ENCODE data around the gene AUNIP. TPM values are rescaled to one million over a fixed set of nuclear protein-coding genes. Genes with fewer than 3 reads are reported as not detected.

AUNIP gene
- total and polyA plus RNA-seq, 3 donors from 2014 or later = 14.1 to 28.5 (median 22.5) TPM

GRCh38 chr1:25820247-25821111 lies 38.8 kb downstream of the AUNIP start:
- Histone ChIP-seq H3K27ac (peak overlapping the region; percentile 90 to 94), H3K4me1 (peaks cover 32% of the 10 kb centered on the region), H3K27me3 (no peaks in the 10 kb centered on the region), H3K4me3 (peak overlapping the region; percentile 92 to 98), H3K36me3 (ENCODE audit: low read depth, missing control alignments) (no peaks in the 10 kb centered on the region), H3K9me3 (no peaks in the 10 kb centered on the region)
- peak; percentile 60 for DNase-seq
- intact Hi-C loops (cut with DNase I; ENCODE audit: low total_unique reads) = no loop called here
- 0% methylated on average over 13 to 38 of the region's 67 CpGs for WGBS, 2 donors
- peak in 1 of 3 experiments; percentile 6 for TF ChIP-seq CTCF (IDR thresholded peaks at IDR 0.05)
- TF ChIP-seq POLR2A (IDR thresholded peaks at IDR 0.05) = no peak

DNA sequence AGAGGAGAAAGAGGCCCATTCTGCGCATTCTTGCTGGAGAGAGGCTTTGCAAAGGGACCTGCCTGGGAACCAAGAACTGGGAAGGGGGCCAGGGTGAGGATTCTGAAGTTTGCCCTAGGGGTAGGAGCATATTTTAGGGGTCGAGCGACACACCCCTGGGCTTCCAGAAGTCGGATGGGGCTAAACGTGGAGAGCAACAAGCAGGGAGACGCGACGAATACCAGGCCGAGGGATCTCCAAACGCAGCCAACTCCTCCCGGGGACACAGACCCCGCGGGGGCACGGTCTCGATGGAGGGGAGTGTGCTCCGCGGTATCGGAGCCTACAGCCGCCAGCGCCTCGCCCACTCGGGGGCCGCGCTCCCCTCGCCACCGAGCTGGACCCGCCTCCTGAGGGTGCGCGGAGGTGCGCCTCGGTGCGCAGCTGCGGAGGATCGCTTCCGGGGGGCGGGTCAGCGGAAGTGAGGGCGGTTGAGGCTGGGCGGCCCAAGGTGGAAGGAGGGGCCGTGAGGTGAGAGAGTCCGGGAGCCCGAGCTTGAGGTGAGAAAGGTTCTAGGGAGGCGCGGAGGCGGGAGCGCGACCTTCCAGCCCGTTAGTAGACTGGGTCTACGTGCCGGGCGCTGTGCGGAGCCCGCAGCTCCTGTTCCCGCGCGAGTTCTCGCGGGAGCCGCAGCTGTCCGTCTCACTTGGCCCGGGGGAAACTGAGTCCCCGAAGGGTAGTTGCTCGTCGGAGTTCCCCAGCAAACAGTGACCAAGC lies 39.6 kb downstream of the AUNIP start, which contains the start of gene MTFR1L:
Gene MTFR1L (plus strand): TSS at position 464 of the 756 bp plus-strand sequence. CDS start 3,151 bp downstream, outside the sequence.
- Histone ChIP-seq H3K9me3 (no peaks in the 10 kb centered on the region), H3K4me1 (peaks cover 32% of the 10 kb centered on the region), H3K4me3 (peak within 1 kb of the TSS; percentile 92 to 98), H3K27ac (peak within 1 kb of the TSS; percentile 90 to 94), H3K36me3 (ENCODE audit: low read depth, missing control alignments) (no peaks in the 10 kb centered on the region), H3K27me3 (no peaks in the 10 kb centered on the region)
- 0 to 1% methylated on average over 6 to 57 of the region's 64 CpGs for WGBS, 2 donors
- intact Hi-C loops (cut with DNase I; ENCODE audit: low total_unique reads) = no loop called here
- TF ChIP-seq CTCF (IDR thresholded peaks at IDR 0.05) (no peak), POLR2A (IDR thresholded peaks at IDR 0.05) (peak; percentile 79)
- peak; percentile 92 for DNase-seq

- Histone ChIP-seq H3K27ac (peak overlapping the region in 1 of 2 donors; percentile 94), H3K36me3 (ENCODE audit: low read depth, missing control alignments) (no peaks in the 10 kb centered on the region), H3K27me3 (no peaks in the 10 kb centered on the region), H3K4me3 (no peak overlapping the region), H3K9me3 (no peaks in the 10 kb centered on the region), H3K4me1 (peaks cover 32% of the 10 kb centered on the region)
- TF ChIP-seq CTCF (IDR thresholded peaks at IDR 0.05) (no peak), POLR2A (IDR thresholded peaks at IDR 0.05) (no peak)
- no peak for DNase-seq
- intact Hi-C loops (cut with DNase I; ENCODE audit: low total_unique reads) = no loop called here
- 33 to 37% methylated on average over 6 of the region's 6 CpGs for WGBS, 2 donors
These were observed 40.7 kb downstream of the AUNIP start for GRCh38 chr1:25818569-25818968.

GRCh38 chr1:25817840-25818501 lies 41.3 kb downstream of the AUNIP start:
- no peaks in the 10 kb centered on the region for H3K27me3 ChIP-seq
- no peak overlapping the region for H3K4me3 ChIP-seq
- intact Hi-C loops (cut with DNase I; ENCODE audit: low total_unique reads) = no loop called here
- H3K9me3 ChIP-seq = no peaks in the 10 kb centered on the region
- H3K4me1 ChIP-seq = peaks cover 27% of the 10 kb centered on the region
- TF ChIP-seq POLR2A (IDR thresholded peaks at IDR 0.05) = no peak
- peak in 1 of 3 experiments; percentile 13 for TF ChIP-seq CTCF (IDR thresholded peaks at IDR 0.05)
- peak; percentile 12 for DNase-seq
- no peak overlapping the region for H3K27ac ChIP-seq
- WGBS, 2 donors = 52 to 60% methylated on average over 6 to 7 of the region's 8 CpGs
- no peaks in the 10 kb centered on the region for H3K36me3 ChIP-seq (ENCODE audit: low read depth, missing control alignments)
